ENCODE results near the gene TPPP2. TPM values are rescaled to one million over a fixed set of nuclear protein-coding genes. Genes with fewer than 3 reads are reported as not detected.

The TPPP2 gene
- total and polyA plus RNA-seq, 4 donors: 1.5 to 5.9 (median 1.6) TPM

DNA sequence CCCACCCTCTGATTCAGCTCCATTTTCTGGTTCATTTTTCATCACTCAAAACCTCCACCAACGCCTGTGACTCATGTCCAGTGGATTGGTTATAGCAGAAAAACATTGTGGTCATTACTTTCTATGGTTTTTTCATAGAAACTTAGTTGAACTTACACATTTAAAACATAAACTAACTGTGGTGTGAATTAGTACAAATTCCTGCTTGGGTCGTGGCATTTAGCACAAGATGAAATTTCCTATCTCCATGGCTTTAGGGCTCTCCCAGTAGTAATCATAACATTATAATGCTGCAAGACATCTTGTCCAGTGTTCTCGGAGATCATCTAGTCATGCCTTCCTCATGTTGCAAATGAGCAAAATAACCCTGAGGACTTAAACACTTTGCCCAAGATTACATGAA is 19.3 kb downstream of the TPPP2 start:
- Histone ChIP-seq H3K9me3 (ENCODE audit: control insufficient read depth in 4 of 4, low read length in 3 of 4) (no peaks in the 10 kb centered on the region), H3K36me3 (ENCODE audit: control insufficient read depth in 4 of 4, insufficient read depth in 3 of 4, low read depth in 1 of 4, low read length in 3 of 4) (no peaks in the 10 kb centered on the region), H3K9ac (ENCODE audit: low read depth in 1 of 2, low read length in 2 of 2) (no peak overlapping the region), H3K27ac (ENCODE audit: low read depth in 1 of 2, low read length in 2 of 2) (peak overlapping the region in 1 of 2 donors; percentile 27), H3K27me3 (ENCODE audit: control insufficient read depth in 4 of 4, insufficient read depth in 4 of 4, low read length in 3 of 4) (no peaks in the 10 kb centered on the region), H3K4me3 (ENCODE audit: low read depth in 1 of 3, low read length in 3 of 3) (no peak overlapping the region), H3K4me1 (ENCODE audit: control insufficient read depth in 4 of 4, insufficient read depth in 4 of 4, low read length in 3 of 4) (peaks cover 28 to 72% (median 45%) of the 10 kb centered on the region in 4 donors)
- WGBS: 87% methylated on average over 3 of the region's 3 CpGs
- DNase-seq (ENCODE audit: low spot score): no peak
- TF ChIP-seq EGR1 (IDR thresholded peaks at IDR 0.05; ENCODE audit: low read depth in 2 of 2): no peak
- TF ChIP-seq GABPA (IDR thresholded peaks at IDR 0.05 in 1 of 2, conservative IDR thresholded peaks at IDR 0.05 in 1 of 2): no peak
- no peak for TF ChIP-seq JUND (IDR thresholded peaks at IDR 0.05)
- TF ChIP-seq TAF1 (conservative IDR thresholded peaks at IDR 0.05): no peak
- TF ChIP-seq, protein P1, sequence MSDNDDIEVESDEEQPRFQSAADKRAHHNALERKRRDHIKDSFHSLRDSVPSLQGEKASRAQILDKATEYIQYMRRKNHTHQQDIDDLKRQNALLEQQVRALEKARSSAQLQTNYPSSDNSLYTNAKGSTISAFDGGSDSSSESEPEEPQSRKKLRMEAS (IDR thresholded peaks at IDR 0.05): no peak

DNA sequence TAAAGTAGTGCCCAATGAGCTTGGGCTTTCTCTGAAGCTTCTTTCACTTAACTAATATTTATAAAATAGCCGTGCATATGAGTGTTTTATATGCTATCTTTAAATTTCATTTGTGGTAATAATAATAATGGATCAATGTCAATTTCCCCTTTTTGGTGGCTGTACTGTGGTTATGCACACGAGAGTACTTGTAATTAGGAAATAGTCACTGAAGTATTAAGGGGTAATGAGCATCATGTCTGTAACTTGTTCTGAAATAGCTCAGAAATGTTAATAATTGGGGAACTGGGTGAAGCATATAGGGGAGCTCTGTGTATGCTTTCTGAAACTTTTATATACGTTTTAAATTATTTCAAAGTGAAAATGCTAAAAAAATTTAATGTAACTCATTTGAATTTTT is 20.6 kb downstream of the TPPP2 start:
- 84% methylated on average over 3 of the region's 3 CpGs for WGBS
- H3K27me3 ChIP-seq (ENCODE audit: control insufficient read depth in 4 of 4, insufficient read depth in 4 of 4, low read length in 3 of 4): no peaks in the 10 kb centered on the region
- H3K4me3 ChIP-seq (ENCODE audit: low read depth in 1 of 3, low read length in 3 of 3): no peak overlapping the region
- no peak for DNase-seq (ENCODE audit: low spot score)
- no peak overlapping the region for H3K27ac ChIP-seq (ENCODE audit: low read depth in 1 of 2, low read length in 2 of 2)
- TF ChIP-seq EGR1 (IDR thresholded peaks at IDR 0.05; ENCODE audit: low read depth in 2 of 2) (no peak), NR2F2 (IDR thresholded peaks at IDR 0.05) (no peak), YY1 (IDR thresholded peaks at IDR 0.05) (no peak)
- H3K36me3 ChIP-seq (ENCODE audit: control insufficient read depth in 4 of 4, insufficient read depth in 3 of 4, low read depth in 1 of 4, low read length in 3 of 4): no peaks in the 10 kb centered on the region
- H3K9ac ChIP-seq (ENCODE audit: low read depth in 1 of 2, low read length in 2 of 2): no peak overlapping the region
- no peaks in the 10 kb centered on the region for H3K9me3 ChIP-seq (ENCODE audit: control insufficient read depth in 4 of 4, low read length in 3 of 4)
- H3K4me1 ChIP-seq (ENCODE audit: control insufficient read depth in 4 of 4, insufficient read depth in 4 of 4, low read length in 3 of 4): peaks cover 24 to 74% (median 44%) of the 10 kb centered on the region in 4 donors

DNA sequence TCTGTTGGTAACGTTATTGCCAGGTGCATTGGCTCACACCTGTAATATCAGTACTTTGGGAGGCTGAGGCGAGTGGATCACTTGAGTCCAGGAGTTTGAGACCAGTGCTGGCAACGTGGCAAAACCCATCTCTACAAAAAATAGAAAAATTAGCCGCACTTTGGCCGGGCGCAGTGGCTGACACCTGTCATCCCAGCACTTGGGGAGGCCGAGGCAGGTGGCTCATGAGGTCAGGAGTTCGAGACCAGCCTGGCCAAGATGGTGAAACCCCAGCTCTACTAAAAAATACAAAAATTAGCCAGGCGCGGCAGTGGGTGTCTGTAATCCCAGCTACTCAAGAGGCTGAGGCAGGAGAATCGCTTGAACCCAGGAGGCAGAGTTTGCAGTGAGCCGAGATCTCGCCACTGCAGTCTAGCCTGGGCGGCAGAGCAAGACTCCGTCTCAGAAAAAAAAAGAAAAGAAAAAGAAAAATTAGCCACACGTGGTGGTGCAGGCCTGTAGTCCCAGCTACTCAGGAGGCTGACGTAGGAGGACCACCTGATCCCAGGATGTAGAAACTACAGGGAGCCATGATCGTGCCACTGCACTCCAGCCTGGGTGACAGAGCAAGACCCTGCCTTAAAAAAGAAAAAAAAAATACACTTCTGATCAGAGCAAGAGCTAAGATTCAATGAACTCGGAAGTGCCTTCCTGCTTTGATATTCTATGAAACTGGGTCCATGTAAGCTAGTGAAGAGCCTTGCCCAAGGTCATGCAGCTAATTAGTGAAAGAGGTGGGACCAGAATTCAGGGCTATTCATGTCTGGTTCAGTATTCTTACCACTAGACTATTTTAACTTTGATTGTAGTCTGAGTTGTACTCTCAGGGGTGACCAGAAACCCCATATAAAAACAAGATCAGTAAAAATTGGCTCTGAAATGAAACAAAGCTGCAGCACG is 23.4 kb downstream of the TPPP2 start:
- Histone ChIP-seq H3K4me1 (ENCODE audit: control insufficient read depth in 4 of 4, insufficient read depth in 4 of 4, low read length in 3 of 4) (peaks cover 20 to 63% (median 44%) of the 10 kb centered on the region in 4 donors), H3K36me3 (ENCODE audit: control insufficient read depth in 4 of 4, insufficient read depth in 3 of 4, low read depth in 1 of 4, low read length in 3 of 4) (no peaks in the 10 kb centered on the region), H3K4me3 (ENCODE audit: low read depth in 1 of 3, low read length in 3 of 3) (no peak overlapping the region), H3K9ac (ENCODE audit: low read depth in 1 of 2, low read length in 2 of 2) (no peak overlapping the region), H3K27me3 (ENCODE audit: control insufficient read depth in 4 of 4, insufficient read depth in 4 of 4, low read length in 3 of 4) (no peaks in the 10 kb centered on the region), H3K9me3 (ENCODE audit: control insufficient read depth in 4 of 4, low read length in 3 of 4) (no peaks in the 10 kb centered on the region), H3K27ac (ENCODE audit: low read depth in 1 of 2, low read length in 2 of 2) (peak overlapping the region; percentile 47 to 72)
- DNase-seq (ENCODE audit: low spot score): no peak
- TF ChIP-seq, protein P2, sequence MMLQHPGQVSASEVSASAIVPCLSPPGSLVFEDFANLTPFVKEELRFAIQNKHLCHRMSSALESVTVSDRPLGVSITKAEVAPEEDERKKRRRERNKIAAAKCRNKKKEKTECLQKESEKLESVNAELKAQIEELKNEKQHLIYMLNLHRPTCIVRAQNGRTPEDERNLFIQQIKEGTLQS (IDR thresholded peaks at IDR 0.05): no peak
- TF ChIP-seq NR2F2 (IDR thresholded peaks at IDR 0.05) (no peak), GABPA (IDR thresholded peaks at IDR 0.05 in 1 of 2, conservative IDR thresholded peaks at IDR 0.05 in 1 of 2) (no peak)
- 84% methylated on average over 20 of the region's 20 CpGs for WGBS

DNA sequence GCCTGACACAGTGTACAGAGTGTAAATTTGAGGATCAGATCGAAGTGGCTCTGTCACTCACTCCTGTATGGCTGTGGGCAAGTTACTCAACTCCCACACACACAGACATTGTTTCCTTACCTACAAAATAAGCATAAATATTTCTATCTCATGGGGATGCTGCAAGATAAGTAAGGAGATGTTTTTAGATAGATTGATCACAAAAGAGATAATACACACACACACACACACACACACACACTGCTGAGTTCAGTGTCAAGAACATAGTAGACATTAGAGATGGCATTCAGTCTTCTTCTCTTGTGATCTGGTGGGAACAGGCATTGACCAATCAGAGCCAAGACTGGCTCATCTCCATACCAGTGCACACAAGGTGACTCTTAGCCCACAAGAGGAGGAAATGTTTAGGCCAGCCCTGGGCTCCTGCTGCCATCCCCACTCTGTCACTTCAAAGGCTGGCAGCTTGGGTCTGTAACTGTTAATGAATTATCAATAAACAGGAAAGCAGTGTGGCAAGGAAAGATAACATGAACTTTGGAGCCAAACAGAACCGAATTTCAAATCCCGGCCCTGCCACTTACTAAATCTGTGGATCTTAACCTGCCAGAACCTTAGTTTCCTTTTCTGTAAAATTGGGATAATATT is 24.2 kb downstream of the TPPP2 start:
- Histone ChIP-seq H3K36me3 (ENCODE audit: control insufficient read depth in 4 of 4, insufficient read depth in 3 of 4, low read depth in 1 of 4, low read length in 3 of 4) (no peaks in the 10 kb centered on the region), H3K9me3 (ENCODE audit: control insufficient read depth in 4 of 4, low read length in 3 of 4) (no peaks in the 10 kb centered on the region), H3K27me3 (ENCODE audit: control insufficient read depth in 4 of 4, insufficient read depth in 4 of 4, low read length in 3 of 4) (no peaks in the 10 kb centered on the region), H3K27ac (ENCODE audit: low read depth in 1 of 2, low read length in 2 of 2) (peak overlapping the region; percentile 72 to 84), H3K9ac (ENCODE audit: low read depth in 1 of 2, low read length in 2 of 2) (peak overlapping the region in 1 of 2 donors; percentile 55), H3K4me1 (ENCODE audit: control insufficient read depth in 4 of 4, insufficient read depth in 4 of 4, low read length in 3 of 4) (peaks cover 18 to 55% (median 37%) of the 10 kb centered on the region in 4 donors), H3K4me3 (ENCODE audit: low read depth in 1 of 3, low read length in 3 of 3) (peak overlapping the region in 1 of 3 donors; percentile 28)
- DNase-seq (ENCODE audit: low spot score): no peak
- 21% methylated on average over 3 of the region's 3 CpGs for WGBS
- no peak for TF ChIP-seq NR2F2 (IDR thresholded peaks at IDR 0.05)
- TF ChIP-seq, protein P3, sequence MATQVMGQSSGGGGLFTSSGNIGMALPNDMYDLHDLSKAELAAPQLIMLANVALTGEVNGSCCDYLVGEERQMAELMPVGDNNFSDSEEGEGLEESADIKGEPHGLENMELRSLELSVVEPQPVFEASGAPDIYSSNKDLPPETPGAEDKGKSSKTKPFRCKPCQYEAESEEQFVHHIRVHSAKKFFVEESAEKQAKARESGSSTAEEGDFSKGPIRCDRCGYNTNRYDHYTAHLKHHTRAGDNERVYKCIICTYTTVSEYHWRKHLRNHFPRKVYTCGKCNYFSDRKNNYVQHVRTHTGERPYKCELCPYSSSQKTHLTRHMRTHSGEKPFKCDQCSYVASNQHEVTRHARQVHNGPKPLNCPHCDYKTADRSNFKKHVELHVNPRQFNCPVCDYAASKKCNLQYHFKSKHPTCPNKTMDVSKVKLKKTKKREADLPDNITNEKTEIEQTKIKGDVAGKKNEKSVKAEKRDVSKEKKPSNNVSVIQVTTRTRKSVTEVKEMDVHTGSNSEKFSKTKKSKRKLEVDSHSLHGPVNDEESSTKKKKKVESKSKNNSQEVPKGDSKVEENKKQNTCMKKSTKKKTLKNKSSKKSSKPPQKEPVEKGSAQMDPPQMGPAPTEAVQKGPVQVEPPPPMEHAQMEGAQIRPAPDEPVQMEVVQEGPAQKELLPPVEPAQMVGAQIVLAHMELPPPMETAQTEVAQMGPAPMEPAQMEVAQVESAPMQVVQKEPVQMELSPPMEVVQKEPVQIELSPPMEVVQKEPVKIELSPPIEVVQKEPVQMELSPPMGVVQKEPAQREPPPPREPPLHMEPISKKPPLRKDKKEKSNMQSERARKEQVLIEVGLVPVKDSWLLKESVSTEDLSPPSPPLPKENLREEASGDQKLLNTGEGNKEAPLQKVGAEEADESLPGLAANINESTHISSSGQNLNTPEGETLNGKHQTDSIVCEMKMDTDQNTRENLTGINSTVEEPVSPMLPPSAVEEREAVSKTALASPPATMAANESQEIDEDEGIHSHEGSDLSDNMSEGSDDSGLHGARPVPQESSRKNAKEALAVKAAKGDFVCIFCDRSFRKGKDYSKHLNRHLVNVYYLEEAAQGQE (IDR thresholded peaks at IDR 0.05): peak; percentile 71
- TF ChIP-seq EGR1 (IDR thresholded peaks at IDR 0.05; ENCODE audit: low read depth in 2 of 2): peak; percentile 17 to 87
- no peak for TF ChIP-seq TAF1 (conservative IDR thresholded peaks at IDR 0.05)
- TF ChIP-seq GABPA (IDR thresholded peaks at IDR 0.05 in 1 of 2, conservative IDR thresholded peaks at IDR 0.05 in 1 of 2): peak in 1 of 2 donors; percentile 23
- TF ChIP-seq FOXA1 (IDR thresholded peaks at IDR 0.05): peak; percentile 51
- TF ChIP-seq RXRA (IDR thresholded peaks at IDR 0.05): peak; percentile 93 to 96
- peak; percentile 99 for TF ChIP-seq SP1 (IDR thresholded peaks at IDR 0.05)
- peak; percentile 74 for TF ChIP-seq YY1 (IDR thresholded peaks at IDR 0.05)
- TF ChIP-seq, protein P4, sequence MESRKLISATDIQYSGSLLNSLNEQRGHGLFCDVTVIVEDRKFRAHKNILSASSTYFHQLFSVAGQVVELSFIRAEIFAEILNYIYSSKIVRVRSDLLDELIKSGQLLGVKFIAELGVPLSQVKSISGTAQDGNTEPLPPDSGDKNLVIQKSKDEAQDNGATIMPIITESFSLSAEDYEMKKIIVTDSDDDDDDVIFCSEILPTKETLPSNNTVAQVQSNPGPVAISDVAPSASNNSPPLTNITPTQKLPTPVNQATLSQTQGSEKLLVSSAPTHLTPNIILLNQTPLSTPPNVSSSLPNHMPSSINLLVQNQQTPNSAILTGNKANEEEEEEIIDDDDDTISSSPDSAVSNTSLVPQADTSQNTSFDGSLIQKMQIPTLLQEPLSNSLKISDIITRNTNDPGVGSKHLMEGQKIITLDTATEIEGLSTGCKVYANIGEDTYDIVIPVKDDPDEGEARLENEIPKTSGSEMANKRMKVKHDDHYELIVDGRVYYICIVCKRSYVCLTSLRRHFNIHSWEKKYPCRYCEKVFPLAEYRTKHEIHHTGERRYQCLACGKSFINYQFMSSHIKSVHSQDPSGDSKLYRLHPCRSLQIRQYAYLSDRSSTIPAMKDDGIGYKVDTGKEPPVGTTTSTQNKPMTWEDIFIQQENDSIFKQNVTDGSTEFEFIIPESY (IDR thresholded peaks at IDR 0.05): peak; percentile 66
- TF ChIP-seq, protein P2 (IDR thresholded peaks at IDR 0.05): peak; percentile 52

All from liver (tissue), 9 donors.